Gastrocnemius medialis (tissue), 4 donors: ENCODE measurements around the gene MBTPS1.

Source experiments
- POLR2A ChIP-seq, 2 donors: fragments of 450-650 bp; IDR thresholded peaks; one replicate each; pipeline ENCODE4 v1.6.1; 2017; ENCODE audit warnings: antibody characterized with exemption in 2 of 2, mild to moderate bottlenecking in 2 of 2, moderate library complexity in 2 of 2
- TF ChIP-seq, protein P1 (sequence below), 5 experiments: fragments of 450-650 bp in 3 of 5; fragments of 200-600 bp in 2 of 5; sonication (generic) in 2 of 5; IDR thresholded peaks in 4 of 5; conservative IDR thresholded peaks in 1 of 5; 1 replicate in 4 of 5; 2 replicates in 1 of 5; pipeline ENCODE4 v1.5.1; 2016 to 2019; ENCODE audit warnings: antibody characterized with exemption in 5 of 5, mild to moderate bottlenecking in 3 of 5, moderate library complexity in 3 of 5

DNA sequence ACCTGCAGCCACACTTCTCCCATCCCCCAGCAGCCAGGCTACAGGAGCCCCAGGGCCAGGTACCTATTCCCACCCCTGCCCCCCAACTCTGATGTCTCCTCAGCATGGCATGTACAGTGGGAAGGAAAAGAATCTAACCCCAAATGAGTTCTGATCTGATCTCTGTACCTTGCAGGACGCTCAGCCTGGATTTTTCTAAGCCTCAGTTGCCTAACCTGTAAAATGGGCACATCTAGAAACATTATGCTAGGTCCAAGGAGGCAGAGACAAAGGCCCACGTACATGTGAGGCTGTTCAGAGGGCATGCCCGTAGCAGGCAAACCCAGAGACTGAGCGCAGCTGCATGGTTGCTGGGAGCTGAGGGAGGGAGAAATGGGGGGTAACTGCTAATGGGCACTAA, 109.2 kb downstream of the MBTPS1 start:
- TF ChIP-seq POLR2A (IDR thresholded peaks at IDR 0.05): no peak
- TF ChIP-seq, protein P1, sequence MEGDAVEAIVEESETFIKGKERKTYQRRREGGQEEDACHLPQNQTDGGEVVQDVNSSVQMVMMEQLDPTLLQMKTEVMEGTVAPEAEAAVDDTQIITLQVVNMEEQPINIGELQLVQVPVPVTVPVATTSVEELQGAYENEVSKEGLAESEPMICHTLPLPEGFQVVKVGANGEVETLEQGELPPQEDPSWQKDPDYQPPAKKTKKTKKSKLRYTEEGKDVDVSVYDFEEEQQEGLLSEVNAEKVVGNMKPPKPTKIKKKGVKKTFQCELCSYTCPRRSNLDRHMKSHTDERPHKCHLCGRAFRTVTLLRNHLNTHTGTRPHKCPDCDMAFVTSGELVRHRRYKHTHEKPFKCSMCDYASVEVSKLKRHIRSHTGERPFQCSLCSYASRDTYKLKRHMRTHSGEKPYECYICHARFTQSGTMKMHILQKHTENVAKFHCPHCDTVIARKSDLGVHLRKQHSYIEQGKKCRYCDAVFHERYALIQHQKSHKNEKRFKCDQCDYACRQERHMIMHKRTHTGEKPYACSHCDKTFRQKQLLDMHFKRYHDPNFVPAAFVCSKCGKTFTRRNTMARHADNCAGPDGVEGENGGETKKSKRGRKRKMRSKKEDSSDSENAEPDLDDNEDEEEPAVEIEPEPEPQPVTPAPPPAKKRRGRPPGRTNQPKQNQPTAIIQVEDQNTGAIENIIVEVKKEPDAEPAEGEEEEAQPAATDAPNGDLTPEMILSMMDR (IDR thresholded peaks at IDR 0.05 in 4 of 5, conservative IDR thresholded peaks at IDR 0.05 in 1 of 5): no peak
